H1 (cell line): ENCODE measurements around the gene ATP5F1A. TPM values are rescaled to one million over a fixed set of nuclear protein-coding genes. Genes with fewer than 3 reads are reported as not detected.

Experiments used
- CTCF ChIA-PET: fragments of 300-600 bp; sonication (Branson Sonifier 250); formaldehyde crosslinking; loops from one replicate; lab custom pipeline; 2021; ENCODE audit not compliant: partially characterized antibody; lab: Charles Lee
- POLR2A ChIA-PET: fragments of 300-600 bp; sonication (Branson Sonifier 250); formaldehyde crosslinking; loops from one replicate; lab custom pipeline; 2021; ENCODE audit warnings: inconsistent platforms; ENCODE audit not compliant: partially characterized antibody; lab: Charles Lee
- DNase-seq, 2 experiments: peaks; one replicate each; pipeline versions ENCODE4 v3.0.0 to v3.0.0-alpha.2; 2010 to 2022; ENCODE audit warnings: low spot score in 2 of 2, low read depth in 1 of 2, mixed read lengths in 1 of 2
- FAIRE-seq: peaks from 2 replicates; lab custom pipeline; 2011; peaks lifted over from hg19 to GRCh38; lab: Jason Lieb, UNC
- H2AFZ ChIP-seq: 2 replicates; pipeline ENCODE4 v1.8.1; 2012; ENCODE audit warnings: low read length, inconsistent platforms
- H2AK5ac ChIP-seq: 2 replicates; pipeline ENCODE4 v1.6.1; 2013; ENCODE audit warnings: low read depth, low read length
- H2BK120ac ChIP-seq: replicated peaks from 2 replicates; pipeline ENCODE3; 2013; ENCODE audit warnings: low read depth, low read length, inconsistent platforms
- H2BK12ac ChIP-seq: 2 replicates; pipeline ENCODE4 v1.6.1; 2013; ENCODE audit warnings: low read depth, low read length
- H2BK15ac ChIP-seq: 2 replicates; pipeline ENCODE4 v1.6.1; 2013; ENCODE audit warnings: low read length
- H2BK20ac ChIP-seq: 2 replicates; pipeline ENCODE4 v1.6.1; 2013; ENCODE audit warnings: low read length
- H2BK5ac ChIP-seq: 2 replicates; pipeline ENCODE4 v1.6.1; 2013; ENCODE audit warnings: low read depth, low read length
- H3K14ac ChIP-seq: 2 replicates; pipeline ENCODE4 v1.6.1; 2013; ENCODE audit warnings: inconsistent platforms; ENCODE audit not compliant: insufficient read length
- H3K18ac ChIP-seq: 2 replicates; pipeline ENCODE4 v1.6.1; 2013; ENCODE audit warnings: low read length; ENCODE audit errors: extremely low read depth
- H3K23ac ChIP-seq: 2 replicates; pipeline ENCODE4 v1.6.1; 2013; ENCODE audit warnings: inconsistent platforms; ENCODE audit not compliant: insufficient read length
- H3K23me2 ChIP-seq: 2 replicates; pipeline ENCODE4 v1.6.1; 2013; ENCODE audit warnings: low read depth, low read length
- H3K27ac ChIP-seq: 2 replicates; pipeline ENCODE4 v1.6.1; 2011; ENCODE audit warnings: low read depth, low read length, inconsistent platforms
- H3K27me3 ChIP-seq, 4 experiments: replicated peaks in 1 of 4; 1 replicate in 1 of 4; 2 replicates in 3 of 4; pipeline versions ENCODE4 v1.6.1 to v1.8.1; 2011 to 2013; ENCODE audit warnings: low read length in 3 of 4, mild to moderate bottlenecking in 3 of 4, inconsistent platforms in 2 of 4, mixed read lengths in 2 of 4, moderate library complexity in 1 of 4; ENCODE audit not compliant: control insufficient read depth in 3 of 4, insufficient read depth in 3 of 4; ENCODE audit errors: extremely low read depth in 1 of 4
- H3K36me3 ChIP-seq, 4 experiments: 2 replicates each; pipeline versions ENCODE4 v1.6.1 to v1.8.1; 2011 to 2013; ENCODE audit warnings: mild to moderate bottlenecking in 4 of 4, low read length in 3 of 4, moderate library complexity in 2 of 4, control low read depth in 1 of 4, inconsistent platforms in 1 of 4; ENCODE audit not compliant: insufficient read depth in 4 of 4, control insufficient read depth in 2 of 4
- H3K4ac ChIP-seq: replicated peaks from 2 replicates; pipeline ENCODE3; 2013; ENCODE audit warnings: low read length, low read depth, mixed read lengths, inconsistent platforms; ENCODE audit not compliant: insufficient read length
- H3K4me1 ChIP-seq, 4 experiments: replicated peaks in 1 of 4; 1 replicate in 1 of 4; 2 replicates in 3 of 4; pipeline versions ENCODE4 v1.6.1 to v1.8.1; 2011 to 2013; ENCODE audit warnings: low read length in 3 of 4, inconsistent platforms in 2 of 4, mixed read lengths in 1 of 4; ENCODE audit not compliant: insufficient read depth in 4 of 4, control insufficient read depth in 3 of 4
- H3K4me2 ChIP-seq, 2 experiments: 2 replicates each; pipeline versions ENCODE4 v1.6.1 to v1.8.1; 2011 to 2013; ENCODE audit warnings: low read depth in 2 of 2, low read length in 2 of 2, control low read depth in 1 of 2, inconsistent platforms in 1 of 2, mild to moderate bottlenecking in 1 of 2; ENCODE audit not compliant: insufficient read depth in 1 of 2
- H3K4me3 ChIP-seq, 4 experiments: fragments of 200-600, 300-600 bp in 1 of 4; sonication (generic), shearing (Covaris generic), sonication (Bioruptor Twin) in 1 of 4; 2 replicates each; pipeline versions ENCODE4 v1.5.1 to v1.8.1; 2011 to 2016; ENCODE audit warnings: low read length in 4 of 4, low read depth in 3 of 4, control low read depth in 2 of 4, inconsistent platforms in 2 of 4, mild to moderate bottlenecking in 2 of 4, mixed read lengths in 1 of 4, moderate library complexity in 1 of 4; ENCODE audit not compliant: insufficient read depth in 2 of 4; ENCODE audit errors: extremely low read depth in 1 of 4
- H3K56ac ChIP-seq: replicated peaks from 2 replicates; pipeline ENCODE3; 2013; ENCODE audit warnings: low read depth, mild to moderate bottlenecking, mixed read lengths, low read length, inconsistent platforms; ENCODE audit not compliant: insufficient read length
- H3K79me1 ChIP-seq: 2 replicates; pipeline ENCODE4 v1.6.1; 2013; ENCODE audit warnings: low read depth, low read length, control low read depth
- H3K79me2 ChIP-seq, 2 experiments: 2 replicates each; pipeline versions ENCODE4 v1.6.1 to v1.8.1; 2012 to 2013; ENCODE audit warnings: low read length in 2 of 2, mild to moderate bottlenecking in 2 of 2, inconsistent platforms in 1 of 2; ENCODE audit not compliant: insufficient read depth in 2 of 2, control insufficient read depth in 1 of 2
- H3K9ac ChIP-seq, 4 experiments: replicated peaks in 1 of 4; 1 replicate in 1 of 4; 2 replicates in 3 of 4; pipeline versions ENCODE4 v1.6.1 to v1.8.1; 2011 to 2013; ENCODE audit warnings: low read depth in 3 of 4, low read length in 3 of 4, control low read depth in 2 of 4, mild to moderate bottlenecking in 2 of 4, moderate library complexity in 2 of 4, inconsistent platforms in 1 of 4; ENCODE audit errors: extremely low read depth in 1 of 4
- H3K9me3 ChIP-seq, 2 experiments: 2 replicates each; pipeline versions ENCODE4 v1.6.1 to v1.8.1; 2012 to 2013; ENCODE audit warnings: mild to moderate bottlenecking in 2 of 2, moderate library complexity in 2 of 2, control low read depth in 1 of 2, inconsistent platforms in 1 of 2, low read depth in 1 of 2, low read length in 1 of 2, mixed read lengths in 1 of 2; ENCODE audit not compliant: insufficient read depth in 2 of 2
- H4K20me1 ChIP-seq, 2 experiments: replicated peaks in 1 of 2; 2 replicates each; pipeline versions ENCODE3 to v1.8.1; 2011 to 2013; ENCODE audit warnings: inconsistent platforms in 2 of 2, low read length in 2 of 2, mild to moderate bottlenecking in 1 of 2; ENCODE audit not compliant: insufficient read depth in 2 of 2, control insufficient read depth in 1 of 2
- H4K5ac ChIP-seq: 2 replicates; pipeline ENCODE4 v1.6.1; 2013; ENCODE audit warnings: low read length, low read depth, mixed read lengths, inconsistent platforms; ENCODE audit not compliant: insufficient read length
- H4K8ac ChIP-seq: 2 replicates; pipeline ENCODE4 v1.8.0; 2013; ENCODE audit warnings: mild to moderate bottlenecking, moderate library complexity, low read length, inconsistent platforms; ENCODE audit not compliant: insufficient read depth; ENCODE audit errors: extremely low read depth
- H4K91ac ChIP-seq: replicated peaks from 2 replicates; pipeline ENCODE3; 2013; ENCODE audit warnings: low read length, mixed read lengths, inconsistent platforms; ENCODE audit not compliant: insufficient read length
- ASH2L ChIP-seq: fragments of 200-600, 300-600 bp; sonication (generic); IDR thresholded peaks from one replicate; pipeline ENCODE4 v1.7.1; 2017; ENCODE audit warnings: low read length
- CHD2 ChIP-seq: IDR thresholded peaks from 2 replicates; pipeline ENCODE4 v1.6.1; 2012; ENCODE audit warnings: low read length, improper control_type of control experiment
- E2F6 ChIP-seq: IDR thresholded peaks from 2 replicates; pipeline ENCODE4 v1.6.1; 2012; ENCODE audit warnings: inconsistent platforms
- HDAC2 ChIP-seq, 2 experiments: fragments of 300-600 bp in 1 of 2; sonication (generic) in 1 of 2; IDR thresholded peaks; 2 replicates each; pipeline ENCODE4 v1.6.1; 2011 to 2012; ENCODE audit warnings: low read depth in 2 of 2, low read length in 2 of 2, mild to moderate bottlenecking in 2 of 2, moderate library complexity in 2 of 2, borderline replicate concordance in 1 of 2, inconsistent platforms in 1 of 2
- POLR2AphosphoS5 ChIP-seq: IDR thresholded peaks from 2 replicates; pipeline ENCODE4 v1.6.1; 2011; ENCODE audit warnings: low read depth, low read length
- SAP30 ChIP-seq: fragments of 300-600 bp; sonication (generic); IDR thresholded peaks from 2 replicates; pipeline ENCODE4 v1.7.1; 2012; ENCODE audit warnings: low read length, moderate library complexity, mild to moderate bottlenecking, inconsistent platforms; ENCODE audit not compliant: insufficient read depth, insufficient replicate concordance
- SIN3A ChIP-seq, 2 experiments: IDR thresholded peaks in 1 of 2; conservative IDR thresholded peaks in 1 of 2; 2 replicates each; pipeline ENCODE4 v1.6.1; 2011 to 2012; ENCODE audit warnings: low read length in 2 of 2, improper control_type of control experiment in 1 of 2, low read depth in 1 of 2, mild to moderate bottlenecking in 1 of 2
- SIX5 ChIP-seq: IDR thresholded peaks from 2 replicates; pipeline ENCODE4 v1.6.1; 2011; ENCODE audit warnings: mild to moderate bottlenecking, low read depth, low read length
- TAF7 ChIP-seq: optimal IDR thresholded peaks from 2 replicates; pipeline ENCODE3; 2011; ENCODE audit warnings: low read depth, mild to moderate bottlenecking, inconsistent platforms, low read length, moderate library complexity, borderline replicate concordance
- YY1 ChIP-seq: IDR thresholded peaks from 2 replicates; pipeline ENCODE4 v1.6.1; 2011; ENCODE audit warnings: low read depth, mild to moderate bottlenecking, low read length
- ZNF274 ChIP-seq: IDR thresholded peaks from 2 replicates; pipeline ENCODE4 v1.7.0; 2012; ENCODE audit warnings: low read length, borderline replicate concordance; ENCODE audit errors: extremely low read depth
- WGBS, 2 experiments: shearing (Covaris generic) in 1 of 2; methylation state at CpG; one replicate each; pipeline versions ENCODE4 v1.1.6 to v1.1.7; 2013 to 2015; ENCODE audit warnings: low lambda C conversion rate in 2 of 2, mixed read lengths in 2 of 2, inconsistent platforms in 1 of 2, low coverage in 1 of 2, missing lambda C conversion rate in 1 of 2; ENCODE audit not compliant: insufficient replicate concordance in 2 of 2, insufficient coverage in 1 of 2, insufficient read length in 1 of 2; ENCODE audit errors: extremely low coverage in 1 of 2, missing lambda C conversion rate in 1 of 2; 5-methylcytosine and 5-hydroxymethylcytosine counted together
- polyA plus RNA-seq, 7 experiments: library from polyadenylated mRNA; depleted of rRNA in 3 of 7; stranded (reverse) in 5 of 7; unstranded in 2 of 7; fragments of >200 nt in 5 of 7; fragments of 200-250 nt in 2 of 7; gene quantifications; 1 replicate in 5 of 7; 2 replicates in 1 of 7; 4 replicates in 1 of 7; pipeline versions ENCODE4 v1.2.1 to v1.2.3, GENCODE V29; 2011 to 2013; ENCODE audit warnings: missing spikeins in 2 of 7, mixed read lengths in 2 of 7
- total RNA-seq: library from RNA; stranded (reverse); fragmentation: NEBNext Ultra II Directional; extraction: Animal tissue kit (Norgen Biotek cat#: 25700); gene quantifications from 2 replicates; pipeline ENCODE4 v1.2.1, GENCODE V29; 2021

Gene ATP5F1A
- total and polyA plus RNA-seq, 2 of the 8 experiments (the other 6 are each of a cell fraction or from before 2014, with no cell fraction given) = 685 to 970 TPM

GRCh38 chr18:46054956-46055837 lies 42.9 kb downstream of the ATP5F1A start:
- Histone ChIP-seq H2BK120ac (no peak overlapping the region), H2AFZ (no peak overlapping the region), H2BK15ac (no peak overlapping the region), H3K36me3 (no peaks in the 10 kb centered on the region), H2BK12ac (no peak overlapping the region), H4K8ac (no peak overlapping the region), H3K23ac (no peak overlapping the region), H3K56ac (no peak overlapping the region), H3K27ac (no peak overlapping the region), H2AK5ac (no peak overlapping the region), H3K4ac (no peak overlapping the region), H3K79me1 (no peaks in the 10 kb centered on the region), H3K9ac (no peak overlapping the region), H4K5ac (no peak overlapping the region), H3K4me2 (no peak overlapping the region), H2BK5ac (no peak overlapping the region), H3K9me3 (no peaks in the 10 kb centered on the region), H3K27me3 (no peaks in the 10 kb centered on the region), H2BK20ac (no peak overlapping the region), H3K4me1 (no peaks in the 10 kb centered on the region), H4K20me1 (no peaks in the 10 kb centered on the region), H3K14ac (no peak overlapping the region), H4K91ac (no peak overlapping the region), H3K18ac (no peak overlapping the region), H3K4me3 (no peak overlapping the region), H3K23me2 (no peaks in the 10 kb centered on the region), H3K79me2 (no peaks in the 10 kb centered on the region)
- POLR2A ChIA-PET = interaction anchor here (1.0 to 1.5 kb wide), 2 partner anchors 16 to 23 kb away, joined by 3 to 6 read pairs; no protein-coding TSS in a partner anchor
- 92% methylated on average over 6 of the region's 6 CpGs; no CpG with 5 or more reads in 1 of the 2 experiments for WGBS, 2 experiments
- DNase-seq (peak in 1 of 2 experiments; percentile 28), FAIRE-seq (no peak)
- CTCF ChIA-PET = interaction anchor here (0.7 to 1.1 kb wide), 4 partner anchors 9 to 144 kb away, joined by 3 read pairs; no protein-coding TSS in a partner anchor
- TF ChIP-seq CHD2 (no peak), POLR2AphosphoS5 (no peak), SAP30 (no peak), HDAC2 (IDR thresholded peaks at IDR 0.05; ENCODE audit: borderline replicate concordance in 1 of 2, low read depth in 2 of 2, low read length in 2 of 2) (no peak), ASH2L (no peak), SIN3A (conservative IDR thresholded peaks at IDR 0.05 in 1 of 2, IDR thresholded peaks at IDR 0.05 in 1 of 2; ENCODE audit: low read depth in 1 of 2, low read length in 2 of 2) (no peak), E2F6 (no peak), SIX5 (no peak), YY1 (no peak), ZNF274 (no peak), TAF7 (no peak)
